ENCODE results near the gene HMGA1. TPM values are rescaled to one million over a fixed set of nuclear protein-coding genes. Genes with fewer than 3 reads are reported as not detected.

The HMGA1 gene
- total and polyA plus RNA-seq, 10 of the 15 experiments (the other 5 are each of a cell fraction or from before 2014, with no cell fraction given): 13.4 to 885 (median 508) TPM

GRCh38 chr6:34231566-34232336 lies 4.9 kb upstream of the HMGA1 start (continued):
- no peak for TF ChIP-seq ZBTB4 (CRISPR knock-in tag; IDR thresholded peaks at IDR 0.05)
- TF ChIP-seq EZH2 (IDR thresholded peaks at IDR 0.05; ENCODE audit: borderline replicate concordance, control insufficient read depth, low read depth, low read length): no peak

GRCh38 chr6:34232901-34233300 lies 3.8 kb upstream of the HMGA1 start:
- no peaks in the 10 kb centered on the region for H3K27me3 ChIP-seq (replicated peaks in 1 of 2; ENCODE audit: control insufficient read depth in 2 of 2, insufficient read depth in 2 of 2, low read length in 1 of 2)
- H3K4me2 ChIP-seq (ENCODE audit: control insufficient read depth, insufficient read depth): no peak overlapping the region
- peaks cover 27% of the 10 kb centered on the region for H3K4me1 ChIP-seq (ENCODE audit: control insufficient read depth, insufficient read depth, low read length)
- DNase-seq (ENCODE audit: low read depth, low spot score) (no peak), ATAC-seq (no peak), FAIRE-seq (no peak)
- no peaks in the 10 kb centered on the region for H4K20me1 ChIP-seq (ENCODE audit: control insufficient read depth, insufficient read depth)
- no peak overlapping the region for H3K4me3 ChIP-seq
- POLR2A ChIA-PET: interaction anchor here (2.2 kb wide), 1 partner anchor 9 kb away, joined by 7 read pairs; no protein-coding TSS in a partner anchor
- CTCF ChIA-PET: no interaction called here
- H3K9ac ChIP-seq (ENCODE audit: control insufficient read depth, insufficient read depth, low read length): no peak overlapping the region
- WGBS (ENCODE audit: insufficient coverage, insufficient replicate concordance, low lambda C conversion rate, missing lambda C conversion rate): 69% methylated on average over 5 of the region's 5 CpGs
- intact Hi-C loops (cut with micrococcal nuclease; ENCODE audit: unreplicated experiment): no loop called here
- RAD21 ChIA-PET (ENCODE audit: unreplicated experiment): interaction anchor here (1.5 kb wide), 1 partner anchor 36 kb away, joined by 3 read pairs; no protein-coding TSS in a partner anchor
- no peak overlapping the region for H2AFZ ChIP-seq (ENCODE audit: control insufficient read depth, low read depth, low read length)
- H3K27ac ChIP-seq (ENCODE audit: control insufficient read depth, insufficient read depth): no peak overlapping the region
- no TSS peak for BruUV-seq (replicated peaks)
- H3K79me2 ChIP-seq (ENCODE audit: control insufficient read depth, insufficient read depth, low read length): peaks cover 9% of the 10 kb centered on the region
- SMC1A ChIA-PET (ENCODE audit: uncharacterized antibody, unreplicated experiment): interaction anchor here (1.4 kb wide), 1 partner anchor 9 kb away, joined by 4 read pairs; no protein-coding TSS in a partner anchor
- no peak for TF ChIP-seq ZZZ3 (IDR thresholded peaks at IDR 0.05; ENCODE audit: control insufficient read depth, insufficient read length, low read depth)
- TF ChIP-seq NFYA (IDR thresholded peaks at IDR 0.05; ENCODE audit: borderline replicate concordance, low read depth, low read length): no peak
- no peak for TF ChIP-seq BHLHE40 (IDR thresholded peaks at IDR 0.05; ENCODE audit: borderline replicate concordance in 1 of 2, low read depth in 2 of 2, low read length in 1 of 2)
- no peak for TF ChIP-seq ZNF384 (IDR thresholded peaks at IDR 0.05; ENCODE audit: borderline replicate concordance, low read depth, low read length)
- no peak for TF ChIP-seq NR2C2 (IDR thresholded peaks at IDR 0.05; ENCODE audit: borderline replicate concordance, control insufficient read depth, insufficient read length, low read depth)
- H3K36me3 ChIP-seq (ENCODE audit: control insufficient read depth in 2 of 2, insufficient read depth in 2 of 2, low read length in 1 of 2): no peaks in the 10 kb centered on the region
- in situ Hi-C loops (cut with MboI): loop anchor here (25.0 kb wide), 1 partner anchor 379 kb away; no protein-coding TSS in a partner anchor
- no peaks in the 10 kb centered on the region for H3K9me3 ChIP-seq (replicated peaks; ENCODE audit: control insufficient read depth, insufficient read depth, low read length)

Data from GM12878 (cell line).